GM23338 (cell line): ENCODE data around the gene GSTT4. TPM values are rescaled to one million over a fixed set of nuclear protein-coding genes. Genes with fewer than 3 reads are reported as not detected.

Experiments used
- ATAC-seq: fragments of 200-7000 bp; cut with Tn5 transposase; 3 replicates; pipeline ENCODE4 v1.9.1; 2020
- DNase-seq: peaks from one replicate; pipeline ENCODE4 v3.0.0-alpha.2; 2015; ENCODE audit warnings: low spot score
- H2AFZ ChIP-seq: fragments of 200-600 bp; sonication (generic); 2 replicates; pipeline ENCODE4 v1.8.0; 2016; ENCODE audit warnings: antibody characterized with exemption, mild to moderate bottlenecking, moderate library complexity
- H3F3A ChIP-seq: fragments of 200-600 bp; sonication (generic); replicated peaks from 2 replicates; pipeline ENCODE4 v1.8.0; 2017; ENCODE audit warnings: antibody characterized with exemption, mixed run types, low read depth
- H3K27ac ChIP-seq: fragments of 200-600 bp; sonication (generic); 2 replicates; pipeline ENCODE4 v1.6.1; 2016; ENCODE audit warnings: low read depth
- H3K27me3 ChIP-seq: fragments of 200-600 bp; sonication (generic); 2 replicates; pipeline ENCODE4 v1.8.0; 2016; ENCODE audit warnings: mild to moderate bottlenecking, mixed run types, moderate library complexity; ENCODE audit not compliant: insufficient read depth
- H3K36me3 ChIP-seq: fragments of 200-600 bp; sonication (generic); 2 replicates; pipeline ENCODE4 v1.8.0; 2016; ENCODE audit warnings: mild to moderate bottlenecking; ENCODE audit not compliant: insufficient read depth
- H3K4me1 ChIP-seq: fragments of 200-600 bp; sonication (generic); 2 replicates; pipeline ENCODE4 v1.8.0; 2016; ENCODE audit warnings: mild to moderate bottlenecking, moderate library complexity; ENCODE audit not compliant: insufficient read depth
- H3K4me2 ChIP-seq: fragments of 200-600 bp; sonication (generic); 2 replicates; pipeline ENCODE4 v1.7.1; 2017; ENCODE audit warnings: mixed run types
- H3K4me3 ChIP-seq: fragments of 200-600 bp; sonication (generic); 2 replicates; pipeline ENCODE4 v1.6.1; 2016; ENCODE audit warnings: mixed run types
- H3K79me2 ChIP-seq: fragments of 200-600 bp; sonication (generic); replicated peaks from 2 replicates; pipeline ENCODE4 v1.8.0; 2017; ENCODE audit warnings: mild to moderate bottlenecking; ENCODE audit not compliant: insufficient read depth
- H3K9me2 ChIP-seq: fragments of 200-600 bp; sonication (generic); 2 replicates; pipeline ENCODE4 v1.8.0; 2017; ENCODE audit not compliant: insufficient read depth
- H4K20me1 ChIP-seq: fragments of 200-600 bp; sonication (generic); replicated peaks from 2 replicates; pipeline ENCODE4 v1.8.0; 2017; ENCODE audit warnings: mild to moderate bottlenecking; ENCODE audit not compliant: insufficient read depth
- H3K27ac Mint-ChIP-seq: 2 replicates; pipeline ENCODE4 v1.8.0; 2020; ENCODE audit warnings: inconsistent platforms, mild to moderate bottlenecking, moderate library complexity, mixed read lengths
- H3K27me3 Mint-ChIP-seq: 3 replicates; pipeline ENCODE4 v1.8.0; 2022; ENCODE audit warnings: low read depth, mild to moderate bottlenecking, moderate library complexity, mixed read lengths, inconsistent platforms; ENCODE audit not compliant: insufficient read depth, poor library complexity
- H3K36me3 Mint-ChIP-seq: 3 replicates; pipeline ENCODE4 v1.8.0; 2021; ENCODE audit warnings: low read depth, mild to moderate bottlenecking, inconsistent platforms, moderate library complexity, mixed read lengths
- H3K4me1 Mint-ChIP-seq: 3 replicates; pipeline ENCODE4 v1.8.0; 2020; ENCODE audit warnings: mild to moderate bottlenecking, inconsistent platforms, mixed read lengths
- H3K4me3 Mint-ChIP-seq: 3 replicates; pipeline ENCODE4 v1.8.0; 2021; ENCODE audit warnings: moderate library complexity, mild to moderate bottlenecking, inconsistent platforms, mixed read lengths
- H3K9me3 Mint-ChIP-seq: 3 replicates; pipeline ENCODE4 v1.8.0; 2020; ENCODE audit warnings: moderate library complexity, mild to moderate bottlenecking, inconsistent platforms, mixed read lengths
- EZH2 ChIP-seq: fragments of 200-600 bp; sonication (generic); IDR thresholded peaks from one replicate; pipeline ENCODE4 v1.8.0; 2017; ENCODE audit warnings: antibody characterized with exemption, mild to moderate bottlenecking, low read depth; ENCODE audit not compliant: unreplicated experiment
- EZH2phosphoT487 ChIP-seq: fragments of 200-600 bp; sonication (generic); IDR thresholded peaks from one replicate; pipeline ENCODE4 v1.8.1; 2018; ENCODE audit warnings: antibody characterized with exemption; ENCODE audit not compliant: unreplicated experiment
- JUNB ChIP-seq: IDR thresholded peaks from one replicate; pipeline ENCODE4 v1.6.1; 2016; ENCODE audit warnings: antibody characterized with exemption; ENCODE audit not compliant: unreplicated experiment
- polyA plus RNA-seq: library from polyadenylated mRNA; unstranded; fragments of >200 nt; fragmentation: Nextera tagmentation; extraction: Ambion mirVana; gene quantifications from 2 replicates; pipeline ENCODE4 v1.2.1, GENCODE V29; 2016
- total RNA-seq: library from RNA; depleted of rRNA; stranded (reverse); fragments of >200 nt; shearing (Covaris generic); gene quantifications from 2 replicates; pipeline ENCODE4 v1.2.3, GENCODE V29; 2014
- TF ChIP-seq, protein P1 (sequence below): IDR thresholded peaks from 2 replicates; pipeline ENCODE4 v1.6.1; 2016; ENCODE audit warnings: antibody characterized with exemption
- TF ChIP-seq, protein P2 (sequence below): fragments of 250-450 bp; sonication (Bioruptor Pico); IDR thresholded peaks from 2 replicates; pipeline ENCODE4 v1.5.0; 2020; ENCODE audit warnings: mild to moderate bottlenecking, moderate library complexity
- TF ChIP-seq, protein P3 (sequence below): IDR thresholded peaks from one replicate; pipeline ENCODE4 v1.6.1; 2018; ENCODE audit warnings: antibody characterized with exemption; ENCODE audit not compliant: unreplicated experiment

The GSTT4 gene
- total and polyA plus RNA-seq, 2 experiments from 2014 or later, result not detected

DNA sequence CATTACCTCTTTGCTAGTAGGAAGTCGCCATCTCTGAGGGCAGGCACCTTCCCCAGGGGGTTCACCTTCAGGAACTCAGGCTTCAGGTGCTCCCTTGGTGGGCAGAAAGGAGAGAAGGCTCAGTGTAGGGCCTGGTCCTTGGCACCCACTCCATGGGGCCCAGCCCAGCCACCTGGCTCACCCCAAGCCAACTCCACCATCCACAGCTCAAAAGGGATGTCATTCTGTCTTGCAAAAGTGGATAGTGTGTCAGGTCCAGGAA, 2.7 kb upstream of the GSTT4 start:
- Histone ChIP-seq H3K4me3 (no peak overlapping the region), H4K20me1 (no peaks in the 10 kb centered on the region), H3F3A (0 out of 2 replicates have a peak, but pooled peaks cover 7% of the 10 kb centered on the region), H3K27me3 (no peaks in the 10 kb centered on the region), H3K4me2 (no peak overlapping the region), H3K4me1 (peaks cover 5% of the 10 kb centered on the region; the same call in 1 of the 2 replicates), H3K27ac (no peak overlapping the region), H3K36me3 (no peaks in the 10 kb centered on the region), H3K79me2 (peaks cover 16% of the 10 kb centered on the region), H2AFZ (no peak overlapping the region), H3K9me2 (no peaks in the 10 kb centered on the region)
- peaks cover 11% of the 10 kb centered on the region for H3K9me3 Mint-ChIP-seq
- peaks cover 15% of the 10 kb centered on the region for H3K27me3 Mint-ChIP-seq
- peaks cover 4% of the 10 kb centered on the region for H3K4me1 Mint-ChIP-seq
- peaks cover 6% of the 10 kb centered on the region; the same call in 1 of the 3 replicates for H3K36me3 Mint-ChIP-seq
- ATAC-seq (no peak), DNase-seq (no peak)
- no peak overlapping the region for H3K27ac Mint-ChIP-seq
- no peak overlapping the region for H3K4me3 Mint-ChIP-seq
- TF ChIP-seq, protein P1, sequence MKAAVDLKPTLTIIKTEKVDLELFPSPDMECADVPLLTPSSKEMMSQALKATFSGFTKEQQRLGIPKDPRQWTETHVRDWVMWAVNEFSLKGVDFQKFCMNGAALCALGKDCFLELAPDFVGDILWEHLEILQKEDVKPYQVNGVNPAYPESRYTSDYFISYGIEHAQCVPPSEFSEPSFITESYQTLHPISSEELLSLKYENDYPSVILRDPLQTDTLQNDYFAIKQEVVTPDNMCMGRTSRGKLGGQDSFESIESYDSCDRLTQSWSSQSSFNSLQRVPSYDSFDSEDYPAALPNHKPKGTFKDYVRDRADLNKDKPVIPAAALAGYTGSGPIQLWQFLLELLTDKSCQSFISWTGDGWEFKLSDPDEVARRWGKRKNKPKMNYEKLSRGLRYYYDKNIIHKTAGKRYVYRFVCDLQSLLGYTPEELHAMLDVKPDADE, result no peak
- TF ChIP-seq EZH2phosphoT487 (no peak), JUNB (no peak), EZH2 (no peak)
- TF ChIP-seq, protein P2, sequence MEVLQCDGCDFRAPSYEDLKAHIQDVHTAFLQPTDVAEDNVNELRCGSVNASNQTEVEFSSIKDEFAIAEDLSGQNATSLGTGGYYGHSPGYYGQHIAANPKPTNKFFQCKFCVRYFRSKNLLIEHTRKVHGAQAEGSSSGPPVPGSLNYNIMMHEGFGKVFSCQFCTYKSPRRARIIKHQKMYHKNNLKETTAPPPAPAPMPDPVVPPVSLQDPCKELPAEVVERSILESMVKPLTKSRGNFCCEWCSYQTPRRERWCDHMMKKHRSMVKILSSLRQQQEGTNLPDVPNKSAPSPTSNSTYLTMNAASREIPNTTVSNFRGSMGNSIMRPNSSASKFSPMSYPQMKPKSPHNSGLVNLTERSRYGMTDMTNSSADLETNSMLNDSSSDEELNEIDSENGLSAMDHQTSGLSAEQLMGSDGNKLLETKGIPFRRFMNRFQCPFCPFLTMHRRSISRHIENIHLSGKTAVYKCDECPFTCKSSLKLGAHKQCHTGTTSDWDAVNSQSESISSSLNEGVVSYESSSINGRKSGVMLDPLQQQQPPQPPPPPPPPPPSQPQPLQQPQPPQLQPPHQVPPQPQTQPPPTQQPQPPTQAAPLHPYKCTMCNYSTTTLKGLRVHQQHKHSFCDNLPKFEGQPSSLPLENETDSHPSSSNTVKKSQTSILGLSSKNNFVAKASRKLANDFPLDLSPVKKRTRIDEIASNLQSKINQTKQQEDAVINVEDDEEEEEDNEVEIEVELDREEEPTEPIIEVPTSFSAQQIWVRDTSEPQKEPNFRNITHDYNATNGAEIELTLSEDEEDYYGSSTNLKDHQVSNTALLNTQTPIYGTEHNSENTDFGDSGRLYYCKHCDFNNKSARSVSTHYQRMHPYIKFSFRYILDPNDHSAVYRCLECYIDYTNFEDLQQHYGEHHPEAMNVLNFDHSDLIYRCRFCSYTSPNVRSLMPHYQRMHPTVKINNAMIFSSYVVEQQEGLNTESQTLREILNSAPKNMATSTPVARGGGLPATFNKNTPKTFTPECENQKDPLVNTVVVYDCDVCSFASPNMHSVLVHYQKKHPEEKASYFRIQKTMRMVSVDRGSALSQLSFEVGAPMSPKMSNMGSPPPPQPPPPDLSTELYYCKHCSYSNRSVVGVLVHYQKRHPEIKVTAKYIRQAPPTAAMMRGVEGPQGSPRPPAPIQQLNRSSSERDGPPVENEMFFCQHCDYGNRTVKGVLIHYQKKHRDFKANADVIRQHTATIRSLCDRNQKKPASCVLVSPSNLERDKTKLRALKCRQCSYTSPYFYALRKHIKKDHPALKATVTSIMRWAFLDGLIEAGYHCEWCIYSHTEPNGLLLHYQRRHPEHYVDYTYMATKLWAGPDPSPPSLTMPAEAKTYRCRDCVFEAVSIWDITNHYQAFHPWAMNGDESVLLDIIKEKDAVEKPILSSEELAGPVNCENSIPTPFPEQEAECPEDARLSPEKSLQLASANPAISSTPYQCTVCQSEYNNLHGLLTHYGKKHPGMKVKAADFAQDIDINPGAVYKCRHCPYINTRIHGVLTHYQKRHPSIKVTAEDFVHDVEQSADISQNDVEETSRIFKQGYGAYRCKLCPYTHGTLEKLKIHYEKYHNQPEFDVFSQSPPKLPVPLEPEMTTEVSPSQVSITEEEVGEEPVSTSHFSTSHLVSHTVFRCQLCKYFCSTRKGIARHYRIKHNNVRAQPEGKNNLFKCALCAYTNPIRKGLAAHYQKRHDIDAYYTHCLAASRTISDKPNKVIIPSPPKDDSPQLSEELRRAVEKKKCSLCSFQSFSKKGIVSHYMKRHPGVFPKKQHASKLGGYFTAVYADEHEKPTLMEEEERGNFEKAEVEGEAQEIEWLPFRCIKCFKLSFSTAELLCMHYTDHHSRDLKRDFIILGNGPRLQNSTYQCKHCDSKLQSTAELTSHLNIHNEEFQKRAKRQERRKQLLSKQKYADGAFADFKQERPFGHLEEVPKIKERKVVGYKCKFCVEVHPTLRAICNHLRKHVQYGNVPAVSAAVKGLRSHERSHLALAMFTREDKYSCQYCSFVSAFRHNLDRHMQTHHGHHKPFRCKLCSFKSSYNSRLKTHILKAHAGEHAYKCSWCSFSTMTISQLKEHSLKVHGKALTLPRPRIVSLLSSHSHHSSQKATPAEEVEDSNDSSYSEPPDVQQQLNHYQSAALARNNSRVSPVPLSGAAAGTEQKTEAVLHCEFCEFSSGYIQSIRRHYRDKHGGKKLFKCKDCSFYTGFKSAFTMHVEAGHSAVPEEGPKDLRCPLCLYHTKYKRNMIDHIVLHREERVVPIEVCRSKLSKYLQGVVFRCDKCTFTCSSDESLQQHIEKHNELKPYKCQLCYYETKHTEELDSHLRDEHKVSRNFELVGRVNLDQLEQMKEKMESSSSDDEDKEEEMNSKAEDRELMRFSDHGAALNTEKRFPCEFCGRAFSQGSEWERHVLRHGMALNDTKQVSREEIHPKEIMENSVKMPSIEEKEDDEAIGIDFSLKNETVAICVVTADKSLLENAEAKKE (CRISPR knock-in tag), result no peak
- TF ChIP-seq, protein P3, sequence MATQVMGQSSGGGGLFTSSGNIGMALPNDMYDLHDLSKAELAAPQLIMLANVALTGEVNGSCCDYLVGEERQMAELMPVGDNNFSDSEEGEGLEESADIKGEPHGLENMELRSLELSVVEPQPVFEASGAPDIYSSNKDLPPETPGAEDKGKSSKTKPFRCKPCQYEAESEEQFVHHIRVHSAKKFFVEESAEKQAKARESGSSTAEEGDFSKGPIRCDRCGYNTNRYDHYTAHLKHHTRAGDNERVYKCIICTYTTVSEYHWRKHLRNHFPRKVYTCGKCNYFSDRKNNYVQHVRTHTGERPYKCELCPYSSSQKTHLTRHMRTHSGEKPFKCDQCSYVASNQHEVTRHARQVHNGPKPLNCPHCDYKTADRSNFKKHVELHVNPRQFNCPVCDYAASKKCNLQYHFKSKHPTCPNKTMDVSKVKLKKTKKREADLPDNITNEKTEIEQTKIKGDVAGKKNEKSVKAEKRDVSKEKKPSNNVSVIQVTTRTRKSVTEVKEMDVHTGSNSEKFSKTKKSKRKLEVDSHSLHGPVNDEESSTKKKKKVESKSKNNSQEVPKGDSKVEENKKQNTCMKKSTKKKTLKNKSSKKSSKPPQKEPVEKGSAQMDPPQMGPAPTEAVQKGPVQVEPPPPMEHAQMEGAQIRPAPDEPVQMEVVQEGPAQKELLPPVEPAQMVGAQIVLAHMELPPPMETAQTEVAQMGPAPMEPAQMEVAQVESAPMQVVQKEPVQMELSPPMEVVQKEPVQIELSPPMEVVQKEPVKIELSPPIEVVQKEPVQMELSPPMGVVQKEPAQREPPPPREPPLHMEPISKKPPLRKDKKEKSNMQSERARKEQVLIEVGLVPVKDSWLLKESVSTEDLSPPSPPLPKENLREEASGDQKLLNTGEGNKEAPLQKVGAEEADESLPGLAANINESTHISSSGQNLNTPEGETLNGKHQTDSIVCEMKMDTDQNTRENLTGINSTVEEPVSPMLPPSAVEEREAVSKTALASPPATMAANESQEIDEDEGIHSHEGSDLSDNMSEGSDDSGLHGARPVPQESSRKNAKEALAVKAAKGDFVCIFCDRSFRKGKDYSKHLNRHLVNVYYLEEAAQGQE, result no peak
